Measurements from ENCODE around the gene AQP12B. TPM values are rescaled to one million over a fixed set of nuclear protein-coding genes. Genes with fewer than 3 reads are reported as not detected.
A peak's percentile ranks its signal among the peaks of the same experiment; 100 is the strongest.
"Not testable (repeated sequence)": the region's sequence is repeated elsewhere in the genome, so short reads cannot be mapped to it uniquely, and the experiment has no call there.

Gene AQP12B
- polyA plus RNA-seq, 1 donor: 0.35 TPM

- DNase-seq: no peak
These were observed 18.5 kb upstream of the AQP12B start for GRCh38 chr2:240701091-240701735.

GRCh38 chr2:240700616-240701015 is 17.9 kb upstream of the AQP12B start:
- not testable (repeated sequence) for DNase-seq

GRCh38 chr2:240699835-240700234 is 17.1 kb upstream of the AQP12B start:
- not testable (repeated sequence) for DNase-seq

- DNase-seq: not testable (repeated sequence)
These were observed 16.3 kb upstream of the AQP12B start for GRCh38 chr2:240698852-240699561.

- not testable (repeated sequence) for DNase-seq
These were observed 13.8 kb upstream of the AQP12B start for GRCh38 chr2:240696469-240696868.

GRCh38 chr2:240695593-240695992 is 12.9 kb upstream of the AQP12B start:
- DNase-seq: not testable (repeated sequence)

GRCh38 chr2:240694304-240694703 is 11.6 kb upstream of the AQP12B start:
- DNase-seq: not testable (repeated sequence)

- DNase-seq: not testable (repeated sequence)
These were observed 10.2 kb upstream of the AQP12B start for GRCh38 chr2:240692583-240693561.

GRCh38 chr2:240691631-240692420 is 9.1 kb upstream of the AQP12B start, which contains the start of gene AQP12A:
Gene AQP12A, plus strand, starts transcription at chr2:240691866. Its CDS starts 48 bp downstream, at chr2:240691914.
- DNase-seq: not testable (repeated sequence)

GRCh38 chr2:240691075-240691427 is 8.4 kb upstream of the AQP12B start:
- not testable (repeated sequence) for DNase-seq

GRCh38 chr2:240690421-240691074 is 7.9 kb upstream of the AQP12B start:
- not testable (repeated sequence) for DNase-seq

- DNase-seq: no peak
These were observed 7.3 kb upstream of the AQP12B start for GRCh38 chr2:240689975-240690374.

GRCh38 chr2:240688553-240688919 is 5.9 kb upstream of the AQP12B start:
- DNase-seq: no peak

- no peak for DNase-seq
These were observed 5.3 kb upstream of the AQP12B start for GRCh38 chr2:240687741-240688552.

GRCh38 chr2:240687045-240687740 is 4.5 kb upstream of the AQP12B start:
- DNase-seq: peak; percentile 61

- no peak for DNase-seq
These were observed 3.8 kb upstream of the AQP12B start for GRCh38 chr2:240686460-240686859.

- peak; percentile 87 for DNase-seq
These were observed 3.2 kb upstream of the AQP12B start for GRCh38 chr2:240685771-240686371.

GRCh38 chr2:240683980-240684728 is 1.5 kb upstream of the AQP12B start:
- DNase-seq: not testable (repeated sequence)

All from left kidney (tissue), 2 donors.